WTC11 (cell line): Measurements from ENCODE around the gene DNPH1.

Experiments
- ARID4B ChIP-seq: sonication (generic); formaldehyde crosslinking; IDR thresholded peaks from 2 replicates; pipeline ENCODE4 v1.8.0; 2023; ENCODE audit warnings: missing genetic modification reagents, mild to moderate bottlenecking, borderline replicate concordance
- CDX4 ChIP-seq: fragments of 250-450 bp; sonication (Bioruptor Pico); IDR thresholded peaks from 2 replicates; pipeline ENCODE4 v1.9.0; 2021; ENCODE audit warnings: moderate library complexity, mild to moderate bottlenecking, inconsistent platforms, borderline replicate concordance
- CTCF ChIP-seq: fragments of 200-600 bp; IDR thresholded peaks from 2 replicates; pipeline ENCODE4 v1.8.0; 2022; ENCODE audit warnings: antibody characterized with exemption
- E2F5 ChIP-seq: sonication (generic); formaldehyde crosslinking; IDR thresholded peaks from 2 replicates; pipeline ENCODE4 v1.8.1; 2022; ENCODE audit warnings: mild to moderate bottlenecking, moderate library complexity, missing genetic modification reagents
- ELF4 ChIP-seq: sonication (generic); formaldehyde crosslinking; IDR thresholded peaks from 2 replicates; pipeline ENCODE4 v1.8.1; 2022; ENCODE audit warnings: low read depth, mild to moderate bottlenecking, moderate library complexity, missing genetic modification reagents
- FOXP1 ChIP-seq: sonication (generic); formaldehyde crosslinking; IDR thresholded peaks from 2 replicates; pipeline ENCODE4 v1.8.0; 2022; ENCODE audit warnings: missing genetic modification reagents, mild to moderate bottlenecking, moderate library complexity, borderline replicate concordance
- HMGXB4 ChIP-seq: sonication (generic); formaldehyde crosslinking; IDR thresholded peaks from 2 replicates; pipeline ENCODE4 v1.8.1; 2023; ENCODE audit warnings: mild to moderate bottlenecking, moderate library complexity, missing genetic modification reagents
- KAT7 ChIP-seq: sonication (generic); formaldehyde crosslinking; IDR thresholded peaks from 2 replicates; pipeline ENCODE4 v1.8.1; 2023; ENCODE audit warnings: missing genetic modification reagents, mild to moderate bottlenecking, borderline replicate concordance
- MAX ChIP-seq: sonication (generic); formaldehyde crosslinking; IDR thresholded peaks from 2 replicates; pipeline ENCODE4 v1.8.0; 2022; ENCODE audit warnings: mild to moderate bottlenecking, missing genetic modification reagents
- MLX ChIP-seq: sonication (generic); formaldehyde crosslinking; IDR thresholded peaks from 2 replicates; pipeline ENCODE4 v1.8.1; 2023; ENCODE audit warnings: mild to moderate bottlenecking, missing genetic modification reagents, moderate library complexity
- MYBL2 ChIP-seq: sonication (generic); formaldehyde crosslinking; IDR thresholded peaks from 2 replicates; pipeline ENCODE4 v1.8.1; 2023; ENCODE audit warnings: mild to moderate bottlenecking, moderate library complexity, missing genetic modification reagents
- NFATC4 ChIP-seq: fragments of 250-450 bp; sonication (Bioruptor Pico); IDR thresholded peaks from 2 replicates; pipeline ENCODE4 v1.9.0; 2021; ENCODE audit warnings: mild to moderate bottlenecking
- NR3C1 ChIP-seq: sonication (generic); formaldehyde crosslinking; conservative IDR thresholded peaks from 2 replicates; pipeline ENCODE4 v1.8.1; 2023; ENCODE audit warnings: low read depth, mild to moderate bottlenecking, missing genetic modification reagents
- ZNF317 ChIP-seq: sonication (generic); formaldehyde crosslinking; IDR thresholded peaks from 2 replicates; pipeline ENCODE4 v1.8.1; 2023; ENCODE audit warnings: low read depth, mild to moderate bottlenecking, moderate library complexity, missing genetic modification reagents, borderline replicate concordance

- TF ChIP-seq CTCF (no peak), FOXP1 (no peak), MLX (no peak), ARID4B (CRISPR knock-in tag) (no peak), MAX (CRISPR knock-in tag) (no peak), KAT7 (CRISPR knock-in tag) (no peak), NFATC4 (CRISPR knock-in tag) (no peak), E2F5 (CRISPR knock-in tag) (no peak), CDX4 (no peak), HMGXB4 (CRISPR knock-in tag) (no peak), NR3C1 (CRISPR knock-in tag) (no peak), ELF4 (no peak), ZNF317 (CRISPR knock-in tag) (no peak), MYBL2 (CRISPR knock-in tag) (no peak)
Measured at GRCh38 chr6:43253401-43253800, 24.1 kb upstream of the DNPH1 start.
